ENCODE measurements around the gene SIT1.

SIT1 gene

GRCh38 chr9:35682051-35682450, 31.3 kb upstream of the SIT1 start:
- DNase-seq: no peak

- no peak for DNase-seq
Measured at GRCh38 chr9:35681341-35682002, 30.7 kb upstream of the SIT1 start.

GRCh38 chr9:35680331-35681105, 29.8 kb upstream of the SIT1 start:
- DNase-seq: no peak

GRCh38 chr9:35679766-35680330, 29.1 kb upstream of the SIT1 start:
- DNase-seq: no peak

- no peak for DNase-seq
Measured at GRCh38 chr9:35679091-35679490, 28.4 kb upstream of the SIT1 start.

- DNase-seq: no peak
Measured at GRCh38 chr9:35675732-35676392, 25.1 kb upstream of the SIT1 start.

GRCh38 chr9:35675204-35675603, 24.5 kb upstream of the SIT1 start:
- DNase-seq: no peak

- no peak for DNase-seq
Measured at GRCh38 chr9:35674025-35674361, 23.3 kb upstream of the SIT1 start.

GRCh38 chr9:35673132-35674024, 22.6 kb upstream of the SIT1 start, which contains the start of gene CA9:
Gene CA9, plus strand, starts transcription at chr9:35673928. Its CDS starts 32 bp downstream, at chr9:35673960.
- no peak for DNase-seq

GRCh38 chr9:35669331-35670145, 18.8 kb upstream of the SIT1 start:
- no peak for DNase-seq

- no peak for DNase-seq
Measured at GRCh38 chr9:35667939-35668338, 17.2 kb upstream of the SIT1 start.

- no peak for DNase-seq
Measured at GRCh38 chr9:35666549-35666948, 15.8 kb upstream of the SIT1 start.

- DNase-seq: no peak
Measured at GRCh38 chr9:35666045-35666444, 15.3 kb upstream of the SIT1 start.

GRCh38 chr9:35665471-35665818, 14.7 kb upstream of the SIT1 start:
- no peak for DNase-seq

GRCh38 chr9:35664531-35665470, 14.1 kb upstream of the SIT1 start, which contains the start of gene ARHGEF39:
Gene ARHGEF39, minus strand, starts transcription at chr9:35665195. Its CDS starts 26 bp downstream, at chr9:35665169.
- peak; percentile 17 for DNase-seq

- DNase-seq: no peak
Measured at GRCh38 chr9:35662437-35662836, 11.7 kb upstream of the SIT1 start.

- no peak for DNase-seq
Measured at GRCh38 chr9:35661756-35662350, 11.1 kb upstream of the SIT1 start.

- no peak for DNase-seq
Measured at GRCh38 chr9:35660966-35661415, 10.3 kb upstream of the SIT1 start.

GRCh38 chr9:35659340-35659739, 8.6 kb upstream of the SIT1 start:
- no peak for DNase-seq

- no peak for DNase-seq
Measured at GRCh38 chr9:35658968-35659220, 8.2 kb upstream of the SIT1 start.
